OCI-M2 (cell line): Measurements from ENCODE around the gene SPATA20.

Experiments used
- DNase-seq: peaks from one replicate; lab custom pipeline; 2025; ENCODE audit not compliant: unreplicated experiment; lab: John Stamatoyannopoulos, UW

Gene SPATA20

DNA sequence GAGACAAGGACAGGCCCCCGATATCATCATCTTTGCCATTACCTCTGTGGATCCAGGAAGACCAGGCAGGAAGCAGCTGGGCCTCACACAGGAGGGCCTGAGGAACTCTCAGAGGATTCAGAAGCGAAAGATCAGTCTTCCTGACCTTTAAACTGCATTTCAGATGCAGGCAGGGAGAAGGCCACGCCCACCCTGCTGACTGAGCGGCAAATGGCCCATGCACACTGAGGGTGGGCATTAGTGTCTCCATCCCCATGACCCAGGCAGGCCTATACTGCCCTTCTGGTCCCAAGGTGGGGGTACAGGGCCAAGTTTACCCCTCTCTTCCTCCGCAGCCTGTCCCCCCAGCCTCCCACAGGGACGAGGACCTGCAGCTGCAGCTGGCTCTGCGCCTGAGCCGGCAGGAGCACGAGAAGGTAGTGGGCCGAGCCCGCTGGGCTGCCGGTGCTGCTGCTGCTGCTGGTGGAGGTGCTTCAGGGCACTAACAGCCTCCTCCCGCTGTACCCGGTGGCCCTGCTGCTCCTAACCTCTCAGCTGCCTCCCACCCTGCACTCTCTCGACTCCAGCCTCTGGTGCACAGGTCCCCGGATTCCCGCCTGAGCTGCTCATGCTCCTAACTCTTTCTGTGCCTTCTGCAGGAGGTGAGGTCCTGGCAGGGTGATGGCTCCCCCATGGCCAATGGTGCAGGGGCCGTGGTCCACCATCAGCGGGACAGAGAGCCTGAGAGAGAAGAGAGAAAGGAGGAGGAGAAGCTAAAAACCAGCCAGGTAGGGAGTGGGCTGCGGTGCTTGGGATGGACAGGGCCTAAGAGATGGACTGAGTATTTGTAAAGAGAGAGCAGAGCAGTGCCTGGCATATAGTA, 8.2 kb upstream of the SPATA20 start:
- no peak for DNase-seq

DNA sequence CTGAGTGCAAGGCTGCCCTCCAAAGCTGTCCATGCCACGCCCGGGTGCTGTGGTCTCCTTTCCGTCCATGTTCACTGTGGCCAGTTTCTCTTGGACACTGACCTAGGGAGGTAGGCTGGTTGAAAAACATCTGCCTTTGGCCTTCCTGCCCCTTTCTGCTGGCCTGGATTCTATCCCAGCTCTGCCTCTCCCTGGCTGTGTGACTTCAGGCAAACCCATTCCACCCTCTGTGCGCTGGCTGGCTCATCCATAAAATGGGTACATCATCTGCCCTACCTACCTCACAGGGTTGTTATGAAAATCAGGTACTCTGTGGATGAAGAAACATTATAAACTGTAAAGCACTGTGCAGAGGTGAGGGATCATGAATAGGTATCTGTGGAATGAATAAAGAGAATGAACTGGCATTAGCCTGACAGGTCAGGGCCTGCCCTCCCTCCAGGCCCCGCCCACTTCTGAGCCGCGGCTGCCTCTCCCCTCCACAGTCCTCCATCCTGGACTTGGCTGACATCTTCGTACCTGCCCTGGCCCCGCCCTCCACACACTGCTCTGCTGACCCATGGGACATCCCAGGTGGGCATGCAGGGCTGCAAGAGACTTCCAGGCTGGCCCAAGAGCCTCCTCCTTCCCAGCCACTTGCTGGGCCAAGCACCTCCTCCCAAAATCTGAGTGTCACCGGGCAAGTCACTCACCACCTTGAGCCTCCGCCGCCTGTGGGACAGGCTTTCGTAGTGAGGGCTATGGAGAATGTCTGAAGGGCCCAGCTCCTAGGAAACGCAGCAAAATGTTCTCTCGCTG, 7.0 kb upstream of the SPATA20 start:
- no peak for DNase-seq

DNA sequence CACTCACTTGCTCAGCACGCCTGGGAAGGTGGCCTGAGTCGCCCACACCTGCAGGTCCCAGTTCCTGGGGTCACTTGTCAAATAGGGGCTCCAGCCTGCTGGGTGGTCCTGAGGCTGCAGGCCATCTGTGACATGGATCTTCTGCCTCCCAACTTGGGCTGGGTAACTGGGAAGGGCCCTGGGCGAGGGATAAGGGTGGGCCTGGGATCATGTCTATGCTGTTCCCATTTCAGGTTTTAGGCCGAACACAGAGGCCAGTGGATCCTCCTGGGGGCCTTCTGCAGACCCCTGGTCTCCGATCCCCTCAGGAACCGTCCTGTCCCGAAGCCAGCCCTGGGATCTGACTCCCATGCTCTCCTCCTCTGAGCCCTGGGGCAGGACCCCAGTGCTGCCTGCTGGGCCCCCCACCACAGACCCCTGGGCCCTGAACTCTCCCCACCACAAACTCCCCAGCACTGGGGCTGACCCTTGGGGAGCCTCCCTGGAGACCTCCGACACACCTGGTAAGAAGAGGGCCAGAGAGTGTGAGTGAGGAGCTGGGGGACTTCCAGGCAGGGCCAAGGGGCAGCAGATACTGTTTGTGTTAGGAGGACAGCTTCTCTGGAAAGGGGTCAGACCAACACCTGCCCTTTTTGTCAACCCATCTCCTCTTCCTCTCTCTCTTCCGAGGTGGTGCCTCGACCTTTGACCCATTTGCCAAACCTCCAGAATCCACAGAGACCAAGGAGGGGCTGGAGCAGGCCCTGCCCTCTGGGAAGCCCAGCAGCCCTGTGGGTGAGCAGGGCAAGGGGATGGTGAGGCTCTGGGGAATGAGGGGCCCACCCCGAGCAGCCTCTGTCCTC, 6.2 kb upstream of the SPATA20 start:
- no peak for DNase-seq

DNA sequence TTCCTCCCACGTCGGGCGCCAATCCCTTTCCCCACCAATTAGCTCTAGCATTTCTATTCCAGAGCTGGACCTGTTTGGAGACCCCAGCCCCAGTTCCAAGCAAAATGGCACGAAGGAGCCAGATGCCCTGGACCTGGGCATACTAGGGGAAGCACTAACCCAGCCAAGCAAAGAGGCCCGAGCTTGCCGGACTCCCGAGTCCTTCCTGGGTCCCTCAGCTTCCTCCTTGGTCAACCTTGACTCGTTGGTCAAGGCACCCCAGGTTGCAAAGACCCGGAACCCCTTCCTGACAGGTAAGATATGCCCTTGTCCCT, 5.6 kb upstream of the SPATA20 start:
- DNase-seq, result no peak

DNA sequence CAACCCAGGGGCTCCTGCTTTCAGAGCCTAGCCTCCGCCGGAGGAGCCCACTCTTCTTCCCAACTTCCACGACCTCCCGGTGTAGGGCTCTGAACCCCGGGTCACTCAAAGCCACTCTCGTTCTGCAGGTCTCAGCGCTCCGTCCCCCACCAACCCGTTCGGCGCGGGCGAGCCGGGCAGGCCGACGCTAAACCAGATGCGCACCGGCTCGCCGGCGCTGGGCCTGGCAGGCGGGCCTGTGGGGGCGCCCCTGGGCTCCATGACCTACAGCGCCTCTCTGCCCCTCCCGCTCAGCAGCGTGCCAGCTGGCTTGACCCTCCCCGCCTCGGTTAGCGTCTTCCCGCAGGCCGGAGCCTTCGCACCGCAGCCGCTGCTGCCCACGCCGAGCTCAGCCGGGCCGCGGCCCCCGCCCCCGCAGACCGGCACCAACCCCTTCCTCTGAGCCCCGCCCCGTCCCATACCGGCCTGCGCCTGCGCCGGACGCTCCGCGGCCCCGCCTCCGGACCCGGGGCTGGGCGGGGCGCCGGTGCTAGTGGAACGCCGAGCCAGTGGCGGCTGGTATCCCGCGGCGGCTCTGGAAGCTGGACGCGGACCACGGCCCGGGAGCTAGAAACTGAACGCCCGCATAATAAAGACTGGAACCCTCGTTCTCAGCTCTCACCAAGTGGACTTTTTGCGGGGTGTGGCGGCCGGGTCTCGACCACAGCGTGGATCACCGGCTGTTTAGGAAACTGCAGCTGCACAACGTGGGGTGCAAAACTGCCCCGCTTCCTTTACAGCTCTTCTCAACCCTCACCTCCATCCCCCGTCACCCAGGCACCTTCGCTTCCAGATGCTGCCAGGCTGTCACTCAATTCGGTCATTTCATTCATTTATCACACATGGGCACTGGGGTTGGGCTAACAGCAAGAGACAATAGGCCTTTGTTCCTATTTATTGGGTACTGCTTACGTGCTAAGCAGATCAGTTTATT, 5.0 kb upstream of the SPATA20 start:
- no peak for DNase-seq

DNA sequence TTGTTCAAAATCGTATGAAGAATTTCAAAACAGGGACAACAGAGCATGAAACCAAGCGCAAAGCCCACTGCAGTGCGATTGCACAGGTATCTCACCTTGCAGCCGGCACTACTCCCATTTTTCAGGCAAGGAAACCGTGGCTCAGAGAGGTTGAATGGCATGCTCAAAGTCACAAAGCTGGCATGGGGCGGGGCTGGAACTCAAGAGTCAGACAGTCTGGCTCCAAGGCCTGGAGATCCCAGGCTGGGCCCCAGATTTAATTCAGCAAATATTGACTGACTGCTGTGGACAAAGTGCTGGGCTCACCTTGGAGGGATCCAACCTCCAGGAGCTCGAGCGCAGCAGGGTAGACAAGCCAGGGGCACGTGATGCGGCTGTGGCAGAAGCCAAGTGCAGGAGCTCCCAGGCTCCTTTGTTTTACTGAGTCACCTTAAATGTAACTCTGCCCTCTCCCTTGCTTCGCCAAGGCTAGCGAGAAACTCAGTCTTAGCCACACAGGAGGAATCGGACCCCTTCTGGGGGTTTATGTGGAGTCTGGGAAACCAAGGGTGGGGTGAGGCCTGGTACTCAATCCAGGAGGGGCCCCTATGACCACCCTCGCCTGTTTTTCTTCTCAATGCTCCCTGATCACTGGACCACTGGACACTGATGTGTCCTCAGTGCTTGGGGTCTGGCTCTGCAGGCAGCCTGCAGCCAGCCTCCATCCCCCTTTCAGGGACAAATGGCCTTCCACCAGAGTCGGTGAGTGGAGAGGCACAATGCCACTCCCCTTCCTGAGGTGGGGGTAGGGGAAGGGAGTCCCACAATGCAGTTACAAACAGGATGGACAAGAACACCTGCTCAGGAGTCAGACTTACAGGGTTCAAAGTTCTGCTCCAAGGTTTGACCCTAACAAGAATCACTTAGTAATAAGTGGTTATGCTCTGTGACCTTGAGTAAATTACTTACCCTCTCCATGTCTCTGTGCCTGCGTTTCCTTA, 3.9 kb upstream of the SPATA20 start:
- no peak for DNase-seq

DNA sequence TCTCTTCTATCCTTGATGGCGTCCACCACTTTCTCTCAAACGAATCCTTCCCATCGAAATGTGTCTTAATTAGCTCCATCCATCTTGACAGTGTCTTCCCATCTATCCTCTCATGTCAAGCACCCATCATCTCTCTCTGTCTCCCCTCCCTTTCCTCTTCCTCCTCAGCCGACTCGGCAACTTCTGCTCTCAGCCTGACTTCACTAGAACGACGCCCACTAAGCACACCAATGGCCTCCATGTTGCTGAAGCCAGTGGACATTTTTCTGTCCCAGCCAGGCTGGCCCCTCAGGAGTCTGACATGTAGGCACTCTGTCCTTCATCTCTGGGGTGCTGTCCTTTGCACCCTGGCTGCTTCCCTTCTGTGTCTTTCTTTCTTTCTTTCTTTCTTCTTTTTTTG, 2.5 kb upstream of the SPATA20 start:
- DNase-seq, result no peak

DNA sequence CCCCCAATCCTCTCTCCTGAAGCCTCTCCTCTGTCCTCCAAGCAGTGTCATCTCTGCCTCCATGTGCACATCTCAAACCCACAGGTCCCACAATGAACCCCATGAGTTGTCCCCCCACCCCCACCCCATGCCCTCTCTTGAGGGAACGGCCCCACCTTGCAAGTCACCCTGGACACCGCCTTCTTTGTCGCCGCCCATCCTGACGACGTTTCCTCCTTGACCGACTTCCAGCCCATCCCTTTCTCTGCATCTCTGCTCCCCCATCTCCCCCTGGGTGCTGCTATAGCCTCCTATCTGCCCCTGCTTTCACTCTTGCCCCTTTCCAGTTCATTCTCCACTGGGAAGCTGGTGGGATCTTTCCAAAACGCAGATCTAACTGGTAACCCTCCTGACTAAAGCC, 1.7 kb upstream of the SPATA20 start:
- DNase-seq, result no peak

DNA sequence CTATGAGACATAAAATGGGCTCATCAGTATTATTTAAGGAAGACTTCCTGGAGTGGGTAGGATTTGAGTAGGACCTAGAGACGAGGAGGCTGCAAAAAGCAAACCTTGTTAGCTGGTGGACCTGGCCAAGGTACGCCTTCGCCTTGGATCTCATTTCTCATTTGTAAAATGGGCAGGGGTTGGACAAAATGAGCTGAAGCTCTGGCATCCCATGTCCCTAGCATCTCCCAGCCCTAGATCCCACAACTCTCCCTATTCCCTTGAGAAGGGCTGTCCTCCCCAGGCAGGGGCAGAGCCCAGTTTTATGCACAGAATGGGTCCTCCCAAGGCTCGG, 306 bp upstream of the SPATA20 start:
- no peak for DNase-seq

DNA sequence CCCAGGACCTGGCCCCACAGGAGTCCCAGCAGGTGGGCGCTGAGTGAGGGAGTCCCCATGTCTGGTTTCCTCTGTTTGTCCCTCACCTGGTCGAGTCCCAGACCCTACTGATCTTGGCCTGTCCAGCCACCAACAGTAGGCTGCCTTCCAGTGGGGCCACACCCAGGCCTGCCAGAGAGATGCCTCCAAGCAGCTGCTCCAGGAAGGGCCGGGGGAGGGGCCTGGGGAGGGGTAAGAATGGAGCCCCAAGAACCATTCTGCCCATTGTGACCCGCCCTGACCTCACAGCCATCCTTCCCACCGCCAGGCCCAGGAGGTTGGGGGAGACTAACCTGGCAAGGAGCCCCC, 736 bp downstream of the SPATA20 start:
- DNase-seq, result no peak

DNA sequence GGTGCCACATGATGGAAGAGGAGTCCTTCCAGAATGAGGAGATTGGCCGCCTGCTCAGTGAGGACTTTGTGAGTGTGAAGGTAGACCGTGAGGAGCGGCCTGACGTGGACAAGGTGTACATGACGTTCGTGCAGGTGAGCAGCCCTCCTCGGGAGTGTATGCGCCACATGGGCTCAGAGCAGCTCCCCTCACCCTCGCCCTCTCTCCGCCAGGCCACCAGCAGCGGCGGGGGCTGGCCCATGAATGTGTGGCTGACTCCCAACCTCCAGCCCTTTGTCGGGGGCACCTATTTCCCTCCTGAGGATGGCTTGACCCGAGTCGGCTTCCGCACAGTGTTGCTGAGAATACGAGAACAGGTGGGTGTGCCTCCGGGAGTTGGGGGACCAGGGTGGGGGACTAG, 1.9 kb downstream of the SPATA20 start:
- no peak for DNase-seq

DNA sequence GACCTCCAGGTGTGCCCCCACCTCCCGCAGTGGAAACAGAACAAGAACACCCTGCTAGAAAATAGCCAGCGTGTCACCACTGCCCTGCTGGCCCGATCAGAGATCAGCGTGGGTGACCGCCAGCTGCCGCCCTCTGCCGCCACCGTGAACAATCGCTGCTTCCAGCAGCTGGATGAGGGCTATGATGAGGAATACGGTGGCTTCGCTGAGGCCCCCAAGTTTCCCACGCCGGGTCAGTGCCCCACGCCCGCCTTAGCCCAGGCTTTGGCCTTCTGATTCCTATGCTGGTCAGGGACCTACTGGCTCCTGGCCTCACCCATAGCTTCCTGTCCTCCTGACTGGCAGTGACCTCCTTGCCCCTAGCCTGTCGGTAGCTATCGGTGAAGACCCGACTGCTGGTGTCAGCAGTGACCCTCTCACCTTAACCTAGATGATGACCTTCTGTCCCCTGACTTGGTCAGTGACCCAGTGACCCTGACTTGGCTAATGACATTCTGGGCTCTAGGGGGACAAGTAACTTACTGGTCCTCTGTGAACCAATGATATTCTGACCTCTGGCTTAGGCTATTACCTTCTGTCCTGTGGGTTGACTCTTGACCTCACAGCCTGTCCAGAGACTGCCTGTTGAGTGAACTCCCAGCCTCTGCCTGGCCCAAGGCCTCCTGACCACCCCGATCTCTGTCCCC, 2.4 kb downstream of the SPATA20 start:
- no peak for DNase-seq

DNA sequence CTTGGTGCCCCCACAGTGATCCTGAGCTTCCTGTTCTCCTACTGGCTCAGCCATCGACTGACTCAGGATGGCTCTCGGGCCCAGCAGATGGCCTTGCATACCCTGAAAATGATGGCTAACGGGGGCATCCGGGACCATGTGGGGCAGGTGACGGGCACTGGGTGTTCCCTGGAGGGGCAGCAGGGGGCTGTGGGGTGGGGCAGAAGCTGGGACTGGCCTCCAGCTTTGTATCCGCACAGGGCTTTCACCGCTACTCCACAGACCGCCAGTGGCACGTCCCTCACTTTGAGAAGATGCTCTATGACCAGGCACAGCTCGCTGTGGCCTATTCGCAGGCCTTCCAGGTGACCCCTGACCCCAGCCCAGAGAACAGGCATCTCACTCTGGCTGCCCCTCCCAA, 3.0 kb downstream of the SPATA20 start:
- no peak for DNase-seq

DNA sequence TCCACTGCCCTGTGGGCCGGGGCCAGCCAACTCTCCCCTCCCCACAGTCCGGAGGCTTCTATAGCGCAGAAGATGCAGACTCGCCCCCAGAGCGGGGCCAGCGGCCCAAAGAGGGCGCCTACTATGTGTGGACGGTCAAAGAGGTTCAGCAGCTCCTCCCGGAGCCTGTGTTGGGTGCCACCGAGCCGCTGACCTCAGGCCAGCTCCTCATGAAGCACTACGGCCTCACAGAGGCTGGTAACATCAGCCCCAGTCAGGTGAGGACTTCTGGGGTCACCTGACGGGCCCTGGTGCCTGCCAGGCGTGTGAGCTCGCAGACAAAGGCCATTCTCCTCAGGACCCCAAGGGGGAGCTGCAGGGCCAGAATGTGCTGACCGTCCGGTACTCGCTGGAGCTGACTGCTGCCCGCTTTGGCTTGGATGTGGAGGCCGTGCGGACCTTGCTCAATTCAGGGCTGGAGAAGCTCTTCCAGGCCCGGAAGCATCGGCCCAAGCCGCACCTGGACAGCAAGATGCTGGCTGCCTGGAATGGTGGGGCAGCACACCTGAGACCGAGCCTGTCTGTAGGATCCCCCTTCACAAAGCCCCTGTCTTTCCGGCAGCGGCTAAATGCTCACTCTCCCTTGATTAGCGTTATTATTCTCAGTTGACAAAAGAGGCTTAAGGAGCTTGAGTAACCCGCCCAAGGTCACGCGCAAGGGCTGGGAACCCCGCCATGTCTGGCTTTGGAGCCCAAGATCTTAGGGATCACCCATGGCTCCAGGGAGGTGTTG, 3.9 kb downstream of the SPATA20 start:
- DNase-seq, result no peak

DNA sequence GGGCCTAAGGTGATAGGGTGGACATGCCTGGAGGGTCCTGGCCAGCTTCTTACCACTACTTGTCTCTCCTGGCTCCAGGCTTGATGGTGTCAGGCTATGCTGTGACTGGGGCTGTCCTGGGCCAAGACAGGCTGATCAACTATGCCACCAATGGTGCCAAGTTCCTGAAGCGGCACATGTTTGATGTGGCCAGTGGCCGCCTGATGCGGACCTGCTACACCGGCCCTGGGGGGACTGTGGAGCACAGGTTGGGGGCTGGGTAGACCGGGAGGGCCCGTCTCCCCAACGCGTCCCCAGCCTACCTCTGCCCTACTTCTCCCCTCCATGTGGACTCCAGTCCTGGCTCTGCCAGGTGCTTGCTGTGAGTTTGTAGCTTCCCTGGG, 4.5 kb downstream of the SPATA20 start:
- no peak for DNase-seq

DNA sequence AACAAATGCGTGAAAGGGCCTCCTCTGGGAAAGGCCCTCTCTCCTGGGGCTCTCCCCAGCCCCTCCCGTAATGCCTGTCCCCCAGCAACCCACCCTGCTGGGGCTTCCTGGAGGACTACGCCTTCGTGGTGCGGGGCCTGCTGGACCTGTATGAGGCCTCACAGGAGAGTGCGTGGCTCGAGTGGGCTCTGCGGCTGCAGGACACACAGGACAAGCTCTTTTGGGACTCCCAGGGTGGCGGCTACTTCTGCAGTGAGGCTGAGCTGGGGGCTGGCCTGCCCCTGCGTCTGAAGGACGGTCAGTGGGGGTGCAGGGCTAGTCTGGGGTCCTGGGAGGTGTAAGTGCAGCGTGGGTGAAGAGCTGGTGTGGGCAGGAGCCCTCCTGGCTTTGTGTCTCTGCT, 4.9 kb downstream of the SPATA20 start:
- DNase-seq, result no peak

DNA sequence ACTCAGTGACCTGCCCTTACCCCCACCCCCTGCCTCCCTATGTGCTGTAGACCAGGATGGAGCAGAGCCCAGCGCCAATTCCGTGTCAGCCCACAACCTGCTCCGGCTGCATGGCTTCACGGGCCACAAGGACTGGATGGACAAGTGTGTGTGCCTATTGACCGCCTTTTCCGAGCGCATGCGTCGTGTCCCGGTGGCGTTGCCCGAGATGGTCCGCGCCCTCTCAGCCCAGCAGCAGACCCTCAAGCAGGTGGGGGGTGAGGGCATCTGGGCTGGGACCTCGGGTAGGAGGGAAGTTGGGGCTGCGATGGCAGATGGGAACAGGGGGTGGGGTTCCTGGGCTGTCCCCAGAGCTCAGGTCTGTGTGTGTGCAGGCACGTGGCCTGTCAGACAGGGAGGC, 7.2 kb downstream of the SPATA20 start:
- no peak for DNase-seq

DNA sequence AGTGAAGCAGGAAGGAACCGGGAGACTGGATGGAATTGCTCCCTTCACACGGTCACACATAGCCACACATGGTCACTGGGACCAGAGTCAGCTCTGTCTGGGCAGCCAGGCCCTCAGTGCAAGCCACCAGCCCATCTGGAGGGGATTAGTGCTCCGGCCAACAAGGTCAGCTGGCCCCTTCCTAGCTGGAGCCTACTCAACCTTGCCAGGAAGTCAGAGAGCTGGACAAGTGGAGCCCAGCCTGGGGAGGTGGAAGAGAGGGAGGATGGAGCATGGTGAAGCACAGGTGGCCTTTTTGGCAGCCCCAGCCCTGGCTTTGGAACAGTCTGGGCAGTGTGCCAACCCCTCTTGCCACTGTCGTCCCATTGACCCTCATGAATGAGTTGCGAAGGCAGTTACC, 9.8 kb downstream of the SPATA20 start:
- DNase-seq, result no peak
